Kidney epithelial cell (primary cell): Measurements from ENCODE around the gene PTBP1. TPM values are rescaled to one million over a fixed set of nuclear protein-coding genes. Genes with fewer than 3 reads are reported as not detected.

Experiments
- DNase-seq: peaks from one replicate; pipeline ENCODE4 v3.0.0-alpha.2; 2010; ENCODE audit warnings: low read depth
- H3K27me3 ChIP-seq: 2 replicates; pipeline ENCODE4 v1.6.0; 2011; ENCODE audit warnings: low read length; ENCODE audit not compliant: control insufficient read depth, insufficient read depth
- H3K36me3 ChIP-seq: 2 replicates; pipeline ENCODE4 v1.5.1; 2011; ENCODE audit warnings: low read length; ENCODE audit not compliant: control insufficient read depth, insufficient read depth
- H3K4me3 ChIP-seq: 2 replicates; pipeline ENCODE4 v1.5.1; 2011; ENCODE audit warnings: low read depth, mild to moderate bottlenecking, control low read depth, low read length
- total RNA-seq: library from RNA; depleted of rRNA; stranded (reverse); fragments of >200 nt; gene quantifications from 2 replicates; pipeline ENCODE4 v1.2.3, GENCODE V29; 2015
- TF ChIP-seq, protein P1 (sequence below): IDR thresholded peaks from 2 replicates; pipeline ENCODE4 v1.5.1; 2011; ENCODE audit warnings: mild to moderate bottlenecking, moderate library complexity, low read length, control low read depth, inconsistent platforms; ENCODE audit not compliant: insufficient read depth, poor library complexity, severe bottlenecking

Gene PTBP1
- total RNA-seq, 1 donor from 2014 or later = 268 TPM

- Histone ChIP-seq H3K4me3 (no peak overlapping the region), H3K27me3 (no peaks in the 10 kb centered on the region), H3K36me3 (peaks cover 7% of the 10 kb centered on the region)
- TF ChIP-seq, protein P1, sequence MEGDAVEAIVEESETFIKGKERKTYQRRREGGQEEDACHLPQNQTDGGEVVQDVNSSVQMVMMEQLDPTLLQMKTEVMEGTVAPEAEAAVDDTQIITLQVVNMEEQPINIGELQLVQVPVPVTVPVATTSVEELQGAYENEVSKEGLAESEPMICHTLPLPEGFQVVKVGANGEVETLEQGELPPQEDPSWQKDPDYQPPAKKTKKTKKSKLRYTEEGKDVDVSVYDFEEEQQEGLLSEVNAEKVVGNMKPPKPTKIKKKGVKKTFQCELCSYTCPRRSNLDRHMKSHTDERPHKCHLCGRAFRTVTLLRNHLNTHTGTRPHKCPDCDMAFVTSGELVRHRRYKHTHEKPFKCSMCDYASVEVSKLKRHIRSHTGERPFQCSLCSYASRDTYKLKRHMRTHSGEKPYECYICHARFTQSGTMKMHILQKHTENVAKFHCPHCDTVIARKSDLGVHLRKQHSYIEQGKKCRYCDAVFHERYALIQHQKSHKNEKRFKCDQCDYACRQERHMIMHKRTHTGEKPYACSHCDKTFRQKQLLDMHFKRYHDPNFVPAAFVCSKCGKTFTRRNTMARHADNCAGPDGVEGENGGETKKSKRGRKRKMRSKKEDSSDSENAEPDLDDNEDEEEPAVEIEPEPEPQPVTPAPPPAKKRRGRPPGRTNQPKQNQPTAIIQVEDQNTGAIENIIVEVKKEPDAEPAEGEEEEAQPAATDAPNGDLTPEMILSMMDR = no peak
- DNase-seq = no peak
Measured at GRCh38 chr19:805166-805551, 7.9 kb downstream of the PTBP1 start.

GRCh38 chr19:805600-806550 lies 8.6 kb downstream of the PTBP1 start:
- no peak for DNase-seq
- no peaks in the 10 kb centered on the region for H3K27me3 ChIP-seq
- no peak overlapping the region for H3K4me3 ChIP-seq
- peaks cover 7% of the 10 kb centered on the region for H3K36me3 ChIP-seq
- TF ChIP-seq, protein P1 = no peak

DNA sequence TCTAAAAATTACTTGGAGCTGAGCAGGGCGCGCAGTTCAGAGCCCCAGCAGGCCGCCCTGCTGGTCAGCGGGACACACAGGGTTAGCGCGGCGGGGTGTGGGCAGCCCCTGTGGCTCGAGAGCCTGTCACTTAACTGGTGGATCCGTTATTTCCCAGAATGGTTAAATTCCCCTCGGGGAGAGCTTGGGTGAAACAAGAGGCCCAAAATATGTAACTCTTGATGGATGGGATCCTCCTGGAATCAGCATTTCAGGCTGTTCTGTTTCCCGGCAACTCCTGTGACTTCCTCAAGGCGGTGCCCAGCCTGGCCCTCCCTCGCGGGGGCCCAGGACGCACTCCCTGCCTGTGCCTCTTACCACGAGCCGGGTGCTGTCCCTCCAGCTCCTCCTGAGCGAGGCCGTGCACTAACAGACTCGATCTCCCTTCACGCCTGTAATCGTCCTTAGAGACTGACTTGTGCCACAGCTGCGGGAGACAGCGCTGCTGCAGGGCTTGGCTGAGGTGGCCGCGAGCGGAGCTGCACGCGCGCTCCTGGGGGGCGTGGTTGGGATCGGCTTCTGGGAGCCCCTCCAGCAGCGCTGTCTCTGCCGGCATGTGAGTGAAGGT lies 9.7 kb downstream of the PTBP1 start:
- no peaks in the 10 kb centered on the region for H3K27me3 ChIP-seq
- no peak for DNase-seq
- H3K4me3 ChIP-seq = no peak overlapping the region
- TF ChIP-seq, protein P1 = no peak
- H3K36me3 ChIP-seq = peaks cover 8% of the 10 kb centered on the region

DNA sequence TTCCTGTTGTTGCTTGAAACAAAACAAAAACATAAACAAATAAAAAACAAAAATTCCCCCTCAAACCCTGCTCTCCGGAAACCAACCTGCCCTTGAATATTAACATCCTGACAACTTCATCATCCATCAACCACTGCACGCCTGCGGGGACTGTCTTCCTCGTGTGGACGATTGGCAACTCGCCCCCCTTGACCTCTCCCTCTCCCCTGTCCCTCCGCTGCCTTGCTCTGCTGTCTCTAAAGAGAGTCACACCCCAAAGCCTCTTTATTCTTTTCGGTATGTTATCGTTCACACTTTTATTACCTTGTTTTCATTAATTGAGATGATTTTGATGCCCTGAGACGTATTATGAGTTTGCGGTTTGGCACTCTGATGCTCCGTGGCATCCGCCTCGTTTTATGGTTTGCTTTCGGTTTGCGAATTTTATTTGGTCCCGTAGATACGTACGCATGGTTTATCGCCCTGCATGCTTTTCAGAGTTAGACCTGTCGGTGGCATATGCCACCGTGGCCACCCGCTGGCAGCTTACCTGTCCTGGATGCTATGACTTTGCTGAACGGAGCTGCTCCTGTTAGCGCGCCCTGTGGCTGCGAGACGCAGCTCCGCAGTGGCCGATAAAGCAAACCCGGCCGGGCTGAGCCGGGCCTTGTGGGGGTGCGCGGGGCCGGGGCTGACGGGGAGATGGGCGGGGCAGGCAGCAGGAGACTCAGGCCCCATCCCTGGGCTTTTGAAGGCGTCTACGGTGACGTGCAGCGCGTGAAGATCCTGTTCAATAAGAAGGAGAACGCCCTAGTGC lies 10.6 kb downstream of the PTBP1 start:
- TF ChIP-seq, protein P1 = no peak
- peaks cover 8% of the 10 kb centered on the region for H3K36me3 ChIP-seq
- no peaks in the 10 kb centered on the region for H3K27me3 ChIP-seq
- DNase-seq = no peak
- H3K4me3 ChIP-seq = no peak overlapping the region

- TF ChIP-seq, protein P1 = no peak
- Histone ChIP-seq H3K27me3 (no peaks in the 10 kb centered on the region), H3K4me3 (no peak overlapping the region), H3K36me3 (peaks cover 8% of the 10 kb centered on the region)
- DNase-seq = no peak
Measured at GRCh38 chr19:808423-808775, 11.1 kb downstream of the PTBP1 start.
